ENCODE data around the gene HELZ. TPM values are rescaled to one million over a fixed set of nuclear protein-coding genes. Genes with fewer than 3 reads are reported as not detected.
A peak's percentile ranks its signal among the peaks of the same experiment; 100 is the strongest.

The HELZ gene
- polyA plus RNA-seq, 3 donors: 24.8 to 44.1 (median 39.9) TPM

DNA sequence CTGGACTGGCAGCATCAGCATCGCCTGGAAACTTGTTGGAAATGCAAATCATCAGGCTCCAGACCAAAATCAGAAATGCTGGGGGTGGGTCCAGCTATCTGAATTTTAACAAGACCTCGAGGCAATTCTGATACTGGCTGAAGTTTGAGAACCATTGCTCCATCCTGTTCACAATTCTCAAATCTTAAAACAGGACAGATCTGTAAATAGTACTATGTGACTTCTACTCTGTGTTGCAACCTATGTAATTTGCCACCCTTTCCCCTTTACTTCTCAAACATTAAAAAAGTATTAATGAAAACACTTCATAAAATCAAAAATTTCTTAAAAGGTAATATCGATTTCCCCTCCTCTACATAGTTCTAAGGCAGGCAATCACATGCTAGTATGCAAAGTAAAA, 172.1 kb downstream of the HELZ start:
- no peaks in the 10 kb centered on the region for H3K27me3 Mint-ChIP-seq (ENCODE audit: low read depth in 3 of 3)
- intact Hi-C loops (cut with micrococcal nuclease): no loop called here
- Histone ChIP-seq H2AFZ (ENCODE audit: insufficient read depth, low read depth, low read length, poor library complexity, severe bottlenecking) (no peak overlapping the region), H3K27ac (ENCODE audit: low read depth in 1 of 2, low read length in 2 of 2) (no peak overlapping the region), H3K9ac (ENCODE audit: insufficient read depth, low read length, poor library complexity, severe bottlenecking) (no peak overlapping the region), H3K9me3 (replicated peaks in 1 of 2; ENCODE audit: control insufficient read depth in 1 of 2, insufficient read depth in 1 of 2, low read length in 2 of 2) (no peaks in the 10 kb centered on the region), H3K4me3 (replicated peaks in 1 of 3; ENCODE audit: low read depth in 2 of 3, low read length in 3 of 3) (no peak overlapping the region), H3K27me3 (ENCODE audit: control insufficient read depth in 2 of 2, insufficient read depth in 2 of 2, low read length in 2 of 2) (no peaks in the 10 kb centered on the region), H3K4me1 (ENCODE audit: control insufficient read depth in 1 of 2, insufficient read depth in 2 of 2, low read length in 2 of 2) (no peaks in the 10 kb centered on the region), H3K36me3 (replicated peaks in 1 of 2; ENCODE audit: control insufficient read depth in 1 of 2, insufficient read depth in 2 of 2, low read length in 2 of 2) (peaks cover 46 to 68% of the 10 kb centered on the region in 2 donors), H3K4me2 (replicated peaks; ENCODE audit: extremely low read depth, low read length, poor library complexity, severe bottlenecking) (no peak overlapping the region), H4K20me1 (ENCODE audit: insufficient read depth, low read length) (peaks cover 31% of the 10 kb centered on the region), H3K79me2 (ENCODE audit: insufficient read depth, low read length) (no peaks in the 10 kb centered on the region)
- H3K4me1 Mint-ChIP-seq: no peaks in the 10 kb centered on the region
- TF ChIP-seq, protein P1, sequence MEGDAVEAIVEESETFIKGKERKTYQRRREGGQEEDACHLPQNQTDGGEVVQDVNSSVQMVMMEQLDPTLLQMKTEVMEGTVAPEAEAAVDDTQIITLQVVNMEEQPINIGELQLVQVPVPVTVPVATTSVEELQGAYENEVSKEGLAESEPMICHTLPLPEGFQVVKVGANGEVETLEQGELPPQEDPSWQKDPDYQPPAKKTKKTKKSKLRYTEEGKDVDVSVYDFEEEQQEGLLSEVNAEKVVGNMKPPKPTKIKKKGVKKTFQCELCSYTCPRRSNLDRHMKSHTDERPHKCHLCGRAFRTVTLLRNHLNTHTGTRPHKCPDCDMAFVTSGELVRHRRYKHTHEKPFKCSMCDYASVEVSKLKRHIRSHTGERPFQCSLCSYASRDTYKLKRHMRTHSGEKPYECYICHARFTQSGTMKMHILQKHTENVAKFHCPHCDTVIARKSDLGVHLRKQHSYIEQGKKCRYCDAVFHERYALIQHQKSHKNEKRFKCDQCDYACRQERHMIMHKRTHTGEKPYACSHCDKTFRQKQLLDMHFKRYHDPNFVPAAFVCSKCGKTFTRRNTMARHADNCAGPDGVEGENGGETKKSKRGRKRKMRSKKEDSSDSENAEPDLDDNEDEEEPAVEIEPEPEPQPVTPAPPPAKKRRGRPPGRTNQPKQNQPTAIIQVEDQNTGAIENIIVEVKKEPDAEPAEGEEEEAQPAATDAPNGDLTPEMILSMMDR (IDR thresholded peaks at IDR 0.05): no peak
- peak overlapping the region in 1 of 7 donors; percentile 45 for H3K27ac Mint-ChIP-seq
- no CpG with 5 or more reads among the region's 3 CpGs for WGBS (ENCODE audit: insufficient coverage)
- H3K9me3 Mint-ChIP-seq: no peaks in the 10 kb centered on the region
- peaks cover 45 to 54% of the 10 kb centered on the region in 2 donors for H3K36me3 Mint-ChIP-seq
- DNase-seq: no peak
- H3K4me3 Mint-ChIP-seq: no peak overlapping the region

DNA sequence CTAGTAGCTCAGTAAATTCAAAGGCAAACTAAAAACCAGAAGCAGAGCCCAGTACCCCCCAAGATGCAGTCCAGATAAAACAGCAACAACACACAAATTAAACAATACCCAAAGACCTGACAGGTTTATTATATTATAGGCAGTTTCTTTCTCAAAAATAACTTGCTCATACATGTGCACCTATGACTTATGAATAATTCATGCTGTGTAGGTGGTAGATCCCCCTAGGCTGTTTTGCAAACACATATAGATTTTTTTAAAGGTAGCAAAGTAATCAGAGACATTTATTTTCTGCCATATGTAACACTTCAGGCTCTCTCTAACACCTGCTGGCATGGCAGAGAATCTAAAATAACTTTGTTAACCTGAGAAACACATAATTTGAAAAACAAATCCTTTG, 173.4 kb downstream of the HELZ start:
- Histone ChIP-seq H3K79me2 (ENCODE audit: insufficient read depth, low read length) (no peaks in the 10 kb centered on the region), H3K9me3 (replicated peaks in 1 of 2; ENCODE audit: control insufficient read depth in 1 of 2, insufficient read depth in 1 of 2, low read length in 2 of 2) (no peaks in the 10 kb centered on the region), H3K4me2 (replicated peaks; ENCODE audit: extremely low read depth, low read length, poor library complexity, severe bottlenecking) (no peak overlapping the region), H3K4me3 (replicated peaks in 1 of 3; ENCODE audit: low read depth in 2 of 3, low read length in 3 of 3) (no peak overlapping the region), H4K20me1 (ENCODE audit: insufficient read depth, low read length) (peaks cover 21% of the 10 kb centered on the region), H3K9ac (ENCODE audit: insufficient read depth, low read length, poor library complexity, severe bottlenecking) (no peak overlapping the region), H3K4me1 (ENCODE audit: control insufficient read depth in 1 of 2, insufficient read depth in 2 of 2, low read length in 2 of 2) (no peaks in the 10 kb centered on the region), H3K27ac (ENCODE audit: low read depth in 1 of 2, low read length in 2 of 2) (no peak overlapping the region), H3K36me3 (replicated peaks in 1 of 2; ENCODE audit: control insufficient read depth in 1 of 2, insufficient read depth in 2 of 2, low read length in 2 of 2) (peaks cover 35 to 56% of the 10 kb centered on the region in 2 donors), H2AFZ (ENCODE audit: insufficient read depth, low read depth, low read length, poor library complexity, severe bottlenecking) (no peak overlapping the region), H3K27me3 (ENCODE audit: control insufficient read depth in 2 of 2, insufficient read depth in 2 of 2, low read length in 2 of 2) (no peaks in the 10 kb centered on the region)
- H3K36me3 Mint-ChIP-seq: peaks cover 37 to 48% of the 10 kb centered on the region in 2 donors
- no peak overlapping the region for H3K27ac Mint-ChIP-seq
- H3K4me3 Mint-ChIP-seq: no peak overlapping the region
- TF ChIP-seq, protein P1 (IDR thresholded peaks at IDR 0.05): no peak
- H3K27me3 Mint-ChIP-seq (ENCODE audit: low read depth in 3 of 3): no peaks in the 10 kb centered on the region
- intact Hi-C loops (cut with micrococcal nuclease): no loop called here
- no peaks in the 10 kb centered on the region for H3K9me3 Mint-ChIP-seq
- no peaks in the 10 kb centered on the region for H3K4me1 Mint-ChIP-seq
- DNase-seq: no peak

Data from CD14-positive monocyte (primary cell).